GM21576 (cell line): ENCODE measurements around the gene PCMTD2.

Source experiments
- ATAC-seq: cut with Tn5 transposase; IDR thresholded peaks from one replicate; pipeline ENCODE4 v1.9.1; 2021; ENCODE audit warnings: mild to moderate bottlenecking, moderate library complexity; ENCODE audit not compliant: unreplicated experiment

The PCMTD2 gene

DNA sequence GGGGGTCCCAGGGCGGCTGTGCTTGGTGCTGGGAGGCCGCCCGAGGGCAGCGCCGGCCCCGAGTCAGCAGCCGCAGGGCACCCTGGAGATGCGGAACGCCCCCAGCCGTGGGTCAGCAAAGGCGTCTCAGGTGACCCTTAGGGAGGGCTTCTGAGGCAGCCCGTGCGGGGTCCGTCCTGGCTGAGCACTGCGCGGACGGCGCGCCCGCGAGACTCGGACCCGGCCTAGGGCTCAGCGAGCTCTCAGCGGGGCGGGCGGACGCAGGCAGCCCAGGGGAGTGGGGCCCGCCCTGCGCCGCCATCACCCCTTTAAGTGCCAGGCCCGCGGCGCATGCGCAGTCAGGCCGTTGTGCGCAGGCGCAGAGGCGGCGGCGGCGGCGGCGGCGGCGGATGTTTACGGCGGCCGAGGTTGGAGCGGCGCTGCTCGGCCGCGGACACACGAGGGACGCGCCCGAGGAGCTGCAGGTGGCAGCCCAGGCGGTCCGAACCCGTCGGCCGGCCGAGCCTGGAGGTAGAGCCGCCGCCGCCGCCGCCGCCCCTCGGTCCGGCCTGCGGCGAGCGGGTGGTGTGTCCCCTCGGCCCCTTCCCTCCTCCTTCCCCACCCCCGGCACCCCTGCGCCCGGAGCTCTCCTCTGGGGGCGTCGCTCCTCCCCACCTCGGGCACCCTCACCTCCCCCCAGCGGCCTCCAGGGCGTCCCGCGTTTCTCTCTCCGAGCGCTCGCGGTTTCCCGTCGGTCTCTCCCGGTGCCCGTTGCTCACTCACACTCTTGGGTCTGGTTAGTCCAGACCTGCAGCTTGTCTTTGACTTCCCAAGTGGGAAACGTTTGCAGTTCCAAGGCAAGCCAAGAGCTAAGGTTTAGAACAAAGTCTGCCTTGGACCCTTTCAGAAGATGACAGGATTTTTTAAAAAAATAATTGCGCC is at the start of gene PCMTD2:
PCMTD2 (plus strand) TSS at position 388 of the 921 bp plus-strand sequence. CDS start 4,218 bp downstream, outside the sequence.
- peak; percentile 62 for ATAC-seq

DNA sequence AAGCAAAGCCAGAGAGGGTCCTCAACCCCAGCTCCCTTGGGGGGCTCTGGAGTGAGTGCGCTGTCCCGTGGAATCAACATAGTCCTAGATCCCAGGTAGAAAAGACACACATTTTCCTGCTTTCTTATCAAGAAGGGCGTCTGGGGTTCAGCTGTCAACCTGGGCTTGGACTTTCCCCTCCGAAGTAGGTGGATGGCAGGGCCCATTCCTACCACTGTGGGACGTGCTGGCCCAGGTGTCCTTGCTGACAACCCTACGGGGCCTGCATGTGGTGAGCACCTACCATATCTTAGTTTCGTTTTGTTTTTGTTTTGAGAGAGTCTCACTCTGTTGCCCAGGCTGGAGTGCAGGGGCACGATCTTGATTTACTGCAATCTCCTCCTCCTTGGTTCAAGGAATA is 48.9 kb upstream of the PCMTD2 start:
- no peak for ATAC-seq

DNA sequence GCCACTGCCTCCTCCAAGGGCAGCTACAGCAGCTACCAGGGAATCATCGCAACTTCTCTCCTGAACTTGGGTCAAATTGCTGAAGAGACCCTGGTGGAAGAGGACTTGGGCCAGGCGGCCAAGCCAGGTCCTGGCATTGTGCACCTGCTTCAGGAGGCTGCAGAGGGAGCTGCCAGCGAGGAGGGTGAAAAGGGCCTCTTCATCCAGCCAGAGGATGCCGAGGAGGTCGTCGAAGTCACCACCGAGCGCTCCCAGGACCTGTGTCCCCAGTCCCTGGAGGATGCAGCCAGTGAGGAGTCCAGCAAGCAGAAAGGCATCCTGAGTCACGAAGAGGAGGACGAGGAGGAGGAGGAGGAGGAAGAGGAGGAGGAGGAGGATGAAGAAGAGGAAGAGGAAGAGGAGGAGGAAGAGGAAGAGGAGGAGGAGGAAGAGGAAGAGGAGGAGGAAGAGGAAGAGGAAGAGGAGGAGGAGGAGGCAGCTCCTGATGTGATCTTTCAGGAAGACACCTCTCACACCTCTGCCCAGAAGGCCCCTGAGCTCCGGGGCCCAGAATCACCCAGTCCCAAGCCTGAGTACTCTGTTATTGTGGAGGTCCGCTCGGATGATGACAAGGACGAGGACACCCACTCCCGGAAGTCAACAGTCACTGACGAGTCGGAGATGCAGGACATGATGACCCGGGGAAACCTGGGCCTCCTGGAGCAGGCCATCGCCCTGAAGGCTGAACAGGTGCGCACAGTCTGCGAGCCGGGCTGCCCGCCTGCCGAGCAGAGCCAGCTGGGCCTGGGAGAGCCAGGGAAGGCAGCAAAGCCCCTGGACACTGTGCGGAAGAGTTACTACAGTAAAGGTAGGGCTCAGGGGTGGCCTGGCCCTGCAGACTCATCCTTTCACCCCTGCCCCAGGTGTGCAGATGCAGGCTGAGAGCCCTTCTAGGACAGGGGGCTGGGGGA is 47.6 kb upstream of the PCMTD2 start:
- no peak for ATAC-seq

DNA sequence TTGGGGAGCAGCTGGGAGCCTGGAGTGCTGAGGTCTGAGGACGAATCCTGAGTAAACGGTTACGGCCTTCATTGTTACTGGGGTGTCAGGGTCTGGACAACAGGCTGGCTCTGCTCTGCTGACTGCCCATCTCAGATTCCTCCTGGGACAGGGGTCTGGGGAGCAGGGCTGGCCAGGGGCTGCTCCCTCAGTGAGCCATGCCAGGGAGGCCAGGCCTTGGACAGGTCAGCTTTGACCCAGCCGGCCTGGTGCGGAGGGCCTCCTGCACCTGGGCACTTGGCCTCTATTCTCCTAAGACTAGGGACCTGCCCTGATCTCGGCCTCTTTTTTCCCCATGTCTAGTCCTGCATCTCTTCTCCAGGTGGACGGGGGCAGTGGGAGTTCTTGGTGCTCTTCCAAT is 46.4 kb upstream of the PCMTD2 start:
- no peak for ATAC-seq

DNA sequence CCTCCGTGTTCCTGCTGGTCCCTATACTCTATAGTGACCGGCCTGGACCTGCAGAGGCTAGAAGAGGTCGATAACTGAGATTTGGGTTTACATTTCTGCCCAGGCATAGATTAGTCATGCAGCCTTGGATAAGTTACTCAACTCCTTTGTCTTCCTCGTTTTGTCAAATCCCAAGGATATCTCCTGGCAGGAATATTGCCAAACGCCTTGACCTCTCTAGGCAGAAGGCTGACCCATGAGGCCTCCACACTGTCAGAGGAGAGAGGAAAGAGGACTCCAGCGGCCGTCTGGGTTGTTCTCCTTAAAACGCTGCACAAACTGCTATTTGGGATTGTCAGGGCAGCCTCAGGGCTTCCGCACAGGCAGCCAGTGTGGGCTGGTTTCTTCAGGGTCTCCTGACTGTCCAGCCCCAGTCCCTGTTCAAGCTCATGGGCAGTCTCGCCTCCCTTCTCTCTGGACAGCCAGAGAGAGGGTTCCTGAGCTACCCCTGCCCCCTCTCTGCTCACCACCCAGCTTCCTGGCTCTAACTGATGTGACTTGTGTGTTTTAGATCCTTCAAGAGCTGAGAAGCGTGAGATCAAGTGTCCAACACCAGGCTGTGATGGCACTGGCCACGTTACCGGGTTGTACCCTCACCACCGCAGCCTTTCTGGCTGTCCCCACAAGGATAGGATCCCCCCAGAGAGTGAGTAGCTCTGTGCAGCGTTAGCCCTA is 44.7 kb upstream of the PCMTD2 start:
- ATAC-seq = no peak

DNA sequence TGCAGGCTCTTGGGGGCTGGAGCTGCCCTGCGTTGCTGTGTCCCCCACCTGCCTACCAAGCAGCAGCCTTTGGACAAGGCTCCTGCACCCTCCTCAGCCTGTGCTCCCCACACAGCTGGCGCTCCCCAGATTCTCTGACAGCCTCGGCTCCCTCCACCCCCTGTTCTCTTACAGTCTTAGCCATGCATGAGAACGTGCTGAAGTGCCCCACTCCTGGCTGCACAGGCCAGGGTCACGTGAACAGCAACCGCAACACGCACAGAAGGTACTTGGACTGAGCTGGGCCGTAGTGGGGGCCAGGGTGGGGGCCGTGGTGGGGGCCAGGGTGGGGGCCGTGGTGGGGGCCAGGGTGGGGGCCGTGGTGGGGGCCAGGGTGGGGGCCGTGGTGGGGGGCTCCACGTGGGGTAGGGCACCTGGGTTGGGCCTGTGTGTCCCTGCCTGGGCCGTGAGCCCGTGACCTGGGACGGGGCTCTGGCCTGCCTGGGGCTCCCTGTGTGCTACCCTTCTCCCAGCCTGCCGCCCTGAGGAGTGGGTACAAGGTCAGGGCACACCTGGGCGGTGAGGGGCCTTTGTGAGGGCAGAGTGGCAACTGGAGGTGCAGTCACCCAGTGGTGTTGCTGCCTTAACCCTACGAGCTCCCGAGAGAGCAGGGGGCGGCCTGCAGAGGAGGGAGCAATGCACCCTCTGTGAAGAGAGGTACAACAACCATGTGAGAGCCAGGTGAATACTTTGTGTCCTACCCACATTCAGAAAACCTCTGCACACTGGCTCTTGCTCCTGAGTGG is 43.5 kb upstream of the PCMTD2 start:
- ATAC-seq = no peak

DNA sequence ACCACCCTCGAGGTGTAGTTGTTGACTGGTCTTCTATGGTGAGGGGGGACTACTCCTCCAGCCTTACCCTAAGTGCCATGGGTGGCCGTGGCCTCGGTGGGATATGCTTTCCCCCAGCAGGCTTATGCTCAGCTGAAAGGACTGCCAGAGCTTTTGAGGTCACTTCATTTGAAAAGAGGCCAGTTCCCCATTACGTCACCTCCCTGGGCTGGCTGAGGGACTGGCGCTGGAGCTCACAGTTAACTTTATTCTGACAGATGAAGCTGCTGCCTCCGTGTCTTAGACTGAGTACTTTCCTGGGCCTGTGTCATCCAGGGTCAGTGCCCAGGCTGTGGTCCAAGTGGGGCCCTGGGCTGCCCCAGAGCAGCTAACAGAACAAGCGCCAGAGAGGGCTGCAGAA is 42.8 kb upstream of the PCMTD2 start:
- no peak for ATAC-seq

DNA sequence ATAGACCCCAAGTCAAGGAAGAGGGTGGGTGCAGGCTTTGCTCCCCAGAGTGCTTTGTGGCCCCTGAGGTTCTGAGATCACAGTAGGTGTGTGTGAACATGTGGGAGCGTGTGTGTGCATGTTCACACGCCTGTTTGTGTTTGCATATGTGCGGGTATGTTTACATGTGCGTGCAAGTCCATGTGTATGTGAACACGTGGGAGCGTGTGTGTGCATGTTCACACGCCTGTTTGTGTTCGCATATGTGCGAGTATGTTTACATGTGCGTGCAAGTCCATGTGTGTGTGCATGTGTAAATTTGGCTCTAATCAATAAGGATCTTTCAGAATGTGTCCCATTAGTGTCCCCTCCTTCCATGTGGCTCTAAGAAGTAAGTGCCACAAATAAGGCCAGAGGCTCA is 41.4 kb upstream of the PCMTD2 start:
- ATAC-seq = no peak

DNA sequence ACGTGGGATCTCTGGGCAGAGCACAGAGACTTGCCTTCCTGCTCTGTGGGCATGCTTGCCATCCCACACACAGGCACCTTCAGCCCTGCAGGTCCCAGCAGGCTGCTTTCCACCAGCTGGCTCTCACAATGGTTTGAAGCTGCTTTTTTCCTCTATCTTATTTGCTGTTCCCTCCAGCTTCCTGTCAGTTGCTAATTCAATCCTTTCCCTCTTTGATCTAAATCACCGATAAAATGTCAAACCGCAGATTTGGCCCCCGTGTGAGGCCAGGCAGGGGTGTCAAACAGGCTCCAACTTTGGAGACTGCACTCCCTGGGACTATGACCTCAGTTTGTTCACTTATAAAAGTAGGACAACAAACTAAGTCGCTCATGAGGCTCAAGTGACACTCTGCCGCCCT is 40.6 kb upstream of the PCMTD2 start:
- ATAC-seq = no peak

DNA sequence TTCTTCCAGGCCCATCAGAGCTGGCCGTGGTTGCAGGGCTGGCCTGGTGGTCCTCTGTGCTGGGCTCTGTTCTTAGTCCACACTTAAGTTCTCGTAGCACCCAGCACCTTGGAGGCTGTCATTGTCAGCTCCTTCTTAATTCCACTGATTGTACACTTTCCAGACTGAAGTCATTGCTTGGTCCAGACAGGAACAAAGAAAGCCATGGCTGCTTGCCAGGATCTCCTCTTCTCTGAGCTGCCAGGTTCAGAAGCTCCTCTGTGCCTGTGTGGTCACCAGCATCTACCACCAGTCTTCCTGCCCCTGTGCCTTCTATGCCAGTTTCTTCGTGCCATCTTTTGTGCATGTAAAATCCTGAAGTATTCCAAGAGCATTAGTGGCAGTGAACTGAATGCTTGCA is 39.5 kb upstream of the PCMTD2 start:
- ATAC-seq = no peak

DNA sequence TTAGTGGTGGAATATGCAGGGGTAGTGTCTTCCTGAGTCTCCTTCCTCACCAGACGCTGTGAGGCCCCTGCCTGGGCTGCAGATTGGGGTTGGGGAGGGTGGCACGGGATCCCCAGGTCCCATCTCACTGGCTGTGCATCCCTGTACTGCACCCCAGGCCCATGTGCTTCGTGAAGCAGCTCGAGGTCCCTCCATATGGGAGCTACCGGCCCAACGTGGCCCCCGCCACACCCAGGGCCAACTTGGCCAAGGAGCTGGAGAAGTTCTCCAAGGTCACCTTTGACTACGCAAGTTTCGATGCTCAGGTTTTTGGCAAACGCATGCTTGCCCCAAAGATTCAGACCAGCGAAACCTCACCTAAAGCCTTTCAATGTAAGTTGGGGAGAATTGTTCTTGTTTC is 38.6 kb upstream of the PCMTD2 start:
- no peak for ATAC-seq

DNA sequence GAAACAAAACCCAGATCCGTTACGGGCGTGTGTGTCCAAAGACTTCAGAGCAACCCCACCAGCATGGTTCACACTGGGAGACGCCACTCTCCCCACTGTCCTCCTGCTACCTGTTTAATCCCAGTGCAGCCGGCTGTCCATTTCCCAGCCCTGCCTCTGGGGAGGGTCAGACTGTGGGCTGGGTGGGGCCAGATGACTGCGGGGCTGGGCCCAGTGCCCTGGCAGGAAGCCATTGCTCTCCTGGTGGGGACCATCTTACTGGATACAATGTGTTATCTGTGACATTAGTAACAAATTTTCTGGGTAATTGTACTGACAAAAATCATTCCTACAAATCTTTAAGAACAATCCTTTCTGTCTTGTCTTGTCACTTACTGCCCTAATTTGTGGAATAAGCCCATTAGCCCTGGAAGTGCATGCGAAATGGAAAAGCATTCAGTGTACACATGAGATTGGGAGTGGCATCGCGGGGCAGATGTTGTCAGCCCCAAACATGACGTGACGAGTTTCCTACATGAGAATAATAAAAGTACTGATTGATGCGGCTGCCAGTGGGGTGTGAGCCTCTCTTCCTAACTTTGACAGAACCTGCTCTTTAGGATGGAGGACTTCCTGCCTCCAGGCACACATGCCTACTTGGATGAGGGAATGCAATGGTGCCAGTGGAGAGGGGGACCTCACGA is 37.9 kb upstream of the PCMTD2 start:
- ATAC-seq = no peak

DNA sequence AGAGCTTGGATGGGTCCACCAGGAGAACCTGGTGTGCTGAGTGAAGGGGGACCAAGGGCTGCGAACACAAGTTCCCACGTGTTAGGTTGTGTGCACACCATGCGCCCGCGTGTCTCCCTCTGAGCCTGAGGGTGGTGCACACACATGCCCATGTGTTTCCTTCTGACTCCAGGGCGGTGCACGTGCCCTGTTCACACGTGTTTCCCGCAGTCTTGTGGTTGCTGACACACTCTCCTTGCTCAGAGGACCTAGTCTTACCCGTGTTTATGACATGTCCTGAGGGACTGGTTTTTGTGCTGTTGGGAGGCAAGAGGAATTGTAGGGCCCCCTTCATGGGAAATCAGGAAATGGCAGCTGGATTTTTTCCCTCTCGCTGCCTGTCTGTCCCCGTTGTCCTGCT is 36.3 kb upstream of the PCMTD2 start:
- no peak for ATAC-seq

DNA sequence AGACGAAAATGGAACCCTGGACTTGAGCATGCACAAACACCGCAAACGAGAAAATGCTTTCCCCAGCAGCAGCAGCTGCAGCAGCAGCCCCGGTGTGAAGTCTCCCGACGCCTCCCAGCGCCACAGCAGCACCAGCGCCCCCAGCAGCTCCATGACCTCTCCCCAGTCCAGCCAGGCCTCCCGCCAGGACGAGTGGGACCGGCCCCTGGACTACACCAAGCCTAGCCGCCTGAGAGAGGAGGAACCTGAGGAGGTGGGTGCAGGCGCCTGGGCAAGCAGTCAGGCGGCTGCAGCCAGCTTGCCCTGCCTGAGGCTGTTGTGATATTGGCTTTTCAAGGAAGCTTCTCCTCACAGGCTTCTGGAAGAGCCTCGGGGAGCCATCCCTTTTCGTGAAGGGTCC is 35.8 kb upstream of the PCMTD2 start:
- ATAC-seq = no peak

DNA sequence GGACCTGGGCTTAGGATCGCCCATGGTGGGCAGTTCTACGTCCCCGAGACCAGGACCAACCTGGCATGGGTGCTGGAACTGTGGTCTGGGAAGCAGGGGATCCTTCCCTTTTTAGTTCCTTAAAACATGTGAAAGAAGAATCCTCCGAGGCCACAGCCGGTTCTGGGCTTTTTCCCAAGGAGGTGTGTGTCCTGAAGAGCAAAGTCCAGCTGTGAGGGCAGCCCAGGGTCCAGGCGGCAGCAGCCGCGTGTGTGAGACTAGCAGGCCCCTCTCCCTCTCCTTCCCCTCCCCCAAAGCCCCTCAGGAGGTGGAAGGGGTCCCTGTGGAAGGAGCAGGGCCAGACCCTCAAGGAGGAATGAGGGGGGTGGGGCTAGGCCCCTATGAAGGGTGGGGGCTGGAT is 35.1 kb upstream of the PCMTD2 start:
- ATAC-seq = no peak

DNA sequence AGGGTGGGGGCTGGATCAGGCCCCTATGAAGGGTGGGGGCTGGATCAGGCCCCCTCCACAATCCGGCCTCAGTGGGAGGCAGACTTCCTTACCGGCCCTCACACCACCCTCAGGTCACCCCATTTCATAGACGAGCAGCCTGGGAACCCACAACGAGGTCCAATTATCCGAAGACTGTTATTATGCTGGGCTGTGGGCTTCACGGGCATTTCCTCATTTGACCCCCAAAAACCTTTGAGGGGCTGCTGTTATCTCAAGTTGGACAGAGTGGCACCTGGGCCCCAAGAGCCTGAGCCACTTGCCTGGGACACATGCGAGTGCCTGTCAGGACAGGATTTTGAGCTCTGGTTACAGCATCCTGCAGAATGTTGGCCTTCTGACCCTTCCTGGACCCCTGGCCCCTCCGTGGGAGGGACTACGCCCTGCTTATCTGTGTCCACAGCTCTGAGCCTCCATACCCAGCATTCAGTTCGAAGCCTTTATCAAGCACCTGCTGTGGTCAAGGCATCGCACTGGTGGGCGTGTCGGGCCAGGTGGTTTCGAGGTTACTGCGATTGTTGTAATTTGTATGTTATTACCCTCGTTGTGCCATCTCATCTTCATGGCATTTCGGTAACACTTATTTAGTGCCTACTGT is 34.5 kb upstream of the PCMTD2 start:
- no peak for ATAC-seq

DNA sequence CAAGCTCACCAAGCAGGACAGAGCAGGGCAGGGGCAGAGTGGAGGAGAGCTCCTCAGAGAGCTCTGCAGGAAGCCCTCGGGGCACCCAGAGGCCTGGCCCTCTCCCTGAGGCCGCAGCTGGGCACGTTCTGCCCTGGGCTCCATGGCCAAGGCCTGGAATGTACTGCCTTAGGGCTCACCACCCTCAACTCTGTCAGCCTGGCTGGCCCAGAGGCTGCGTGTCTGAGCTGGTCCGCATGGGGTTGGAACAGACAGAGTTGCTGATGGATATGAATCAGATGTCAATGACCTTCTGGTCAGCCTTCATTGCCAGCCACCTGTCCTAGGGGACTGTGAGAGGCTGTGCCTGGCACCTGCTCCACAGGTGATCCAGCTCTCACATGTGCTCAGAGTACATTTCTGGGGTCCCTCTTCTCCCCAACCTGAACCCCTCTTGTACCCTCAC is 33.2 kb upstream of the PCMTD2 start:
- no peak for ATAC-seq

DNA sequence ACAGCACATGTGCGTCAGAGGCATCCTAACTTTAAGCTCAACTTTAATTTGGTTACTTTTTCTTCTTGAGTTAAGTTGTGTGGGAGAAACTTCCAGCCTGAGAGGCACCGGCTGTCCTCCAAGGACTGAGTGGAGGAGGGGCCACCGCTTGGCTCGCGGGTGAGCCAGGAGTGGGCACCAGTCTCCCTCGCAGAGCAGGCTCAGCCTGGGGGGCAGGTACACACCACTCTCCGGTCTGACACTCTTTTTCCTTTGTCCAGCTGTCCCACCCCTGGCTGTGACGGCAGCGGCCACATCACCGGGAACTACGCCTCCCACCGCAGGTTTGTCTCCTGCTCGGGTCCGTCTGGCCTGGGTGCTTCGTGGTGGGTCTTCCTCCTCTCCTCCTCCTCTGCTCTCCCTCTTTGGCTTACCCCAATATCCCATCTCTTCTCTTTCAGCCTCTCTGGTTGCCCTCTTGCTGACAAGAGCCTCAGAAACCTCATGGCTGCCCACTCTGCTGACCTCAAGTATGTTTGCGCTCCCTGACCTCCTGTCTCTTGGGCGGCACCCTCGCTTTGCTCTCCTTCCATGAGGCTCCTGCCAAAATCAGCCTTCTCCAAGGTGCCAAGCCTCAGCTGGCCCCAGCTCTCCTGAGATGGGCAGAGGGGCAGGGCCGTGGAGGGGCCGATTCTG is 32.6 kb upstream of the PCMTD2 start:
- ATAC-seq = no peak
